ENCODE measurements around the gene LMF2.

DNA sequence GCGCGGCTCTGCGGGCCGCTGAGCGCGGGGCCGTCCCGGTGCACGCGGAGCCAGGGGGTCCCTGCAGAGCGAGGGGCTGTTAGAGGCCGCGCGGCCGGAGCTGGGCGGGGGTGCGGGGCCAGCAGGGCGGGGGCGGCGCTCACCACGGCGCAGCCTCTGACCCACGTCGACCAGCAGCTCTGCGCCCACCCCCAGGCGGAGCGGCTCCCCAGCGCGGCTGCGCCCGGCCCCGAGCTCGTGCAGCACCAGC, 18.3 kb upstream of the LMF2 start:
- TF ChIP-seq, protein P1, sequence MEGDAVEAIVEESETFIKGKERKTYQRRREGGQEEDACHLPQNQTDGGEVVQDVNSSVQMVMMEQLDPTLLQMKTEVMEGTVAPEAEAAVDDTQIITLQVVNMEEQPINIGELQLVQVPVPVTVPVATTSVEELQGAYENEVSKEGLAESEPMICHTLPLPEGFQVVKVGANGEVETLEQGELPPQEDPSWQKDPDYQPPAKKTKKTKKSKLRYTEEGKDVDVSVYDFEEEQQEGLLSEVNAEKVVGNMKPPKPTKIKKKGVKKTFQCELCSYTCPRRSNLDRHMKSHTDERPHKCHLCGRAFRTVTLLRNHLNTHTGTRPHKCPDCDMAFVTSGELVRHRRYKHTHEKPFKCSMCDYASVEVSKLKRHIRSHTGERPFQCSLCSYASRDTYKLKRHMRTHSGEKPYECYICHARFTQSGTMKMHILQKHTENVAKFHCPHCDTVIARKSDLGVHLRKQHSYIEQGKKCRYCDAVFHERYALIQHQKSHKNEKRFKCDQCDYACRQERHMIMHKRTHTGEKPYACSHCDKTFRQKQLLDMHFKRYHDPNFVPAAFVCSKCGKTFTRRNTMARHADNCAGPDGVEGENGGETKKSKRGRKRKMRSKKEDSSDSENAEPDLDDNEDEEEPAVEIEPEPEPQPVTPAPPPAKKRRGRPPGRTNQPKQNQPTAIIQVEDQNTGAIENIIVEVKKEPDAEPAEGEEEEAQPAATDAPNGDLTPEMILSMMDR (conservative IDR thresholded peaks at IDR 0.05; ENCODE audit: low read depth, low read length): no peak
- TF ChIP-seq EZH2 (IDR thresholded peaks at IDR 0.05; ENCODE audit: low read length, unreplicated experiment) (no peak), EZH2phosphoT487 (IDR thresholded peaks at IDR 0.05; ENCODE audit: borderline replicate concordance, low read length) (no peak)
